ENCODE results near the gene NUP210L.
"Not testable (repeated sequence)": the region's sequence is repeated elsewhere in the genome, so short reads cannot be mapped to it uniquely, and the experiment has no call there.

Gene NUP210L

GRCh38 chr1:154170547-154171222, 15.8 kb upstream of the NUP210L start:
- DNase-seq (ENCODE audit: low read depth) = peak; percentile 25

DNA sequence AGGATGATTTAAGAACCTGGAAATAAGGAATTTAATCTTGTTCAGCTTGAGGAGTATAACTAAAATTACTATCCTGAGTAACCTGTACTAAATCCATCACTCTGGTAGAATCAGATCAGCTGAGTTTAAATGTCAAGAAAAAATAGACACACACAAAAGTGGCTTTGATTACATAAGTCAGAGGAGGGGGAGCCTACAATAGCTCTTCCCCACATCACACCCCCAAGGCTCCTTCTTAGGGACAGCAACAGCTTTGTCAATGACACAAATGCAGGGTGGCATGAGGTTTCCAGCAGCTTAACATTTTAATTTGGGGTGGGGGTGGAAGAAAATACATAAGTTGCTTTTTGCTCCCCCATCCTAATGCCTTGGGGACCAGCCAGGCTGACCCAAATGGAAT, 12.6 kb upstream of the NUP210L start:
- no peak for DNase-seq (ENCODE audit: low read depth)

GRCh38 chr1:154166207-154166606, 11.3 kb upstream of the NUP210L start:
- no peak for DNase-seq (ENCODE audit: low read depth)

GRCh38 chr1:154159554-154159953, 4.7 kb upstream of the NUP210L start:
- DNase-seq (ENCODE audit: low read depth) = no peak

DNA sequence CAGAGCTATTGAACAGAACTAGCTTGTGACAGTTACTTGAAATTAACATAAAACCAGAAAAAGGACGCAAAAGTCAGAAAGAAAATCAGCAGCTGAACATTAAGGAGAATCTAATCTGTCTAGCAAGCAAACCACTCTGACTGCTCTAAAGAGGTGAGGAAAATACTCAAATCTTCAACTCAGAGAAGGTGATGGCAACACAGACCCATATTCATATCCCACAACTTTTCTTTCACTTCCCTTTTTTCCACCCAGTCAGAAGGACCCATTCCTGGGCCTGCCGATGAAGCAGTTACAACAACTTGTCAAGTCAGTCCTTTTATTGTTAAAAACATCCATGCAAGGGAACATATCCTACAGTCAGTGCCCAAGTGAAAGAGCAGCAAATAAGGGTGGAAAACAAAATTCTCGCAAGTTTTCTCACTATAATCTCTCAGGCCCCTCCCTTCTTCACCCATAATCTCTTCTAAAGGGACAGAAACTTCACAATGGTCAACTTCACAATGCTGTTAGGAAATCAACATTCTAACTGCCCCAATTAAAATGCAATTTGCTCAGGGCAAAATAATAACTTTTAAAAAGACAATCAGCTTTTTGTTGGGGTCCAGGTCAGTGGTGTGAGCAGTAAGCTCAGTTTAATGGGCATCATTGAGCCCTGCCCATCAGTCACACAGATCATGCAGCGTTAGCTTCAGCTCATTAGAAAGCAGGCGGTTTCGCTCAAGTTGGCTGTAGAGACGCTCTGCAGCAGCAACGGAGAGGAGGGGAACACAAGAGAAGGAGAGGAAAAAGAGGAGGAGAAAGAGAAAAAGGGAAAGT, 3.6 kb upstream of the NUP210L start:
- no peak for DNase-seq (ENCODE audit: low read depth)

- DNase-seq (ENCODE audit: low read depth) = peak; percentile 48
These were observed 2.8 kb upstream of the NUP210L start for GRCh38 chr1:154157520-154158306.

- no peak for DNase-seq (ENCODE audit: low read depth)
These were observed 378 bp upstream of the NUP210L start for GRCh38 chr1:154155251-154155650.

DNA sequence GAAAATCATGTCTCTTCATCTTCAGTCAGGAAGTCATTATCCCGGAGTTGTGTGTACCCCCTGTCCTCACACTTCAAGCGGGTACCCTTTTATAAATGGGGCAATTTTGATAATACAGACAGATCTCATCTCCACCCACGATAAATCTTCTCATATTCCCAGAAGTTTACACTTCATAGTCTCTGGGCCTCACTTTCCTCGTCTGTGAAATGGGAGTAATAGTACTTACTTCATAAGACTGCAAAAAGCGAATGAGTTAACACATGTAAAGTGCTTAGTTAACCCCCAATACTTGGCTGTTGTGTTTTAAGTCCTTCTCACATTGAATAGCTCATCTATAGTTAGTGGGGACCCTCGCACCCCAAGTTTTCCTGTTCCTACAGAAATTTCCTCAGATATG, 820 bp downstream of the NUP210L start:
- no peak for DNase-seq (ENCODE audit: low read depth)

GRCh38 chr1:154151311-154151710, 3.6 kb downstream of the NUP210L start:
- no peak for DNase-seq (ENCODE audit: low read depth)

GRCh38 chr1:154148807-154149206, 6.1 kb downstream of the NUP210L start:
- no peak for DNase-seq (ENCODE audit: low read depth)

GRCh38 chr1:154147505-154147904, 7.4 kb downstream of the NUP210L start:
- DNase-seq (ENCODE audit: low read depth) = not testable (repeated sequence)

- DNase-seq (ENCODE audit: low read depth) = no peak
These were observed 8.9 kb downstream of the NUP210L start for GRCh38 chr1:154145986-154146385.

DNA sequence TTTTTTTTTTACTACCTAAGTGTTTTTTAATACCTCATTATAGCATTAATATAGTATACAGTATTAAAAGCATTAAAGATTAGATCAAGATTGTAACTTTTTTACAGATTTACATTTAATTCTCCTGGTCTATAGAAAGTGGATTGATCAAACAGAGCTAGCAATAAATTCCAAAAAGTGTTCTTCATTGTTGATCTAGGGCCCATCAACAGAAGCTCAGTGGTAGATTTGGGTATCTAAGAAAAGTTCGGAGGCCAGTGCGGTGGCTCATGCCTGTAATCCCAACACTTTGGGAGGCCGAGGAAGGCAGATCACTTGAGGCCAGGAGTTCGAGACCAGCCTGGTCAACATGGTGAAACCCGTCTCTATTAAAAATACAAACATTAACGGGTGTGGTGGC, 12.5 kb downstream of the NUP210L start:
- no peak for DNase-seq (ENCODE audit: low read depth)

GRCh38 chr1:154141240-154141639, 13.6 kb downstream of the NUP210L start:
- DNase-seq (ENCODE audit: low read depth) = no peak

DNA sequence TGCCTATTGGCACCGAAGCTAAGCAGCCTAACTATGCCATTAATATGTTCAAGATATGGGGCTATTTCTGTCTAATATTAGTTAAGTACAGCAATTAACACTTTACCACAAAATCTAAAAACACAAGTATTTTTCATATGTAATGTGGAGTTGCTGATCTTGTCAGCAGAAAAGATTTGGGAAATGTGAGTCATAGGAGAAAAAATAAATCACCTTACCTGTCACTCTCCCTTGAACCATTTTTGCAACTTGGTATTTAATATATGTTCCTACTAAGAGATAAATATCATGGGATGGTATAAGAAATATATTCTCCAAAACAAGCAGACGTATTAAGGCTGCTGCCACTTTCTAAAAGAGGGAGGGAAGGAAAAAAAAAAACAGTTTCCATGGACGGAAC, 17.0 kb downstream of the NUP210L start:
- DNase-seq (ENCODE audit: low read depth) = no peak

DNA sequence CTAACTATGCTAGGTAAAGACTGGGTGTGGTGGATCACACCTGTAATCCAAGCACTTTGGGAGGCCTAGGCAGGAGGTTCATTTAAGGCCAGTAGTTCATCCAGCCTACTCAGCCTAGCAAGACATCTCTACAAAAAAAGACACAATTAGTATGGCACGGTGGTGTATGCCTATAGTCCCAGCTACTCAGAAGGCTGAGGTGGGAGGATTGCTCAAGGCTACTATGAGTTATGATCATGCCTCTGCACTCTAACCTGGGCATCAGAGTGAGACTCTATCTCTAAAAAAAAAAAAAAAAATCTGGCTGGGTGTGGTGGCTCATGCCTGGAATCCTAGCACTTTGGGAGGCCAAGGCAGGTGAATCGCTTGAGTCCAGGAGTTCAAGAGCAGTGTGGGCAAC, 21.6 kb downstream of the NUP210L start:
- no peak for DNase-seq (ENCODE audit: low read depth)

- no peak for DNase-seq (ENCODE audit: low read depth)
These were observed 25.4 kb downstream of the NUP210L start for GRCh38 chr1:154129391-154129970.

DNA sequence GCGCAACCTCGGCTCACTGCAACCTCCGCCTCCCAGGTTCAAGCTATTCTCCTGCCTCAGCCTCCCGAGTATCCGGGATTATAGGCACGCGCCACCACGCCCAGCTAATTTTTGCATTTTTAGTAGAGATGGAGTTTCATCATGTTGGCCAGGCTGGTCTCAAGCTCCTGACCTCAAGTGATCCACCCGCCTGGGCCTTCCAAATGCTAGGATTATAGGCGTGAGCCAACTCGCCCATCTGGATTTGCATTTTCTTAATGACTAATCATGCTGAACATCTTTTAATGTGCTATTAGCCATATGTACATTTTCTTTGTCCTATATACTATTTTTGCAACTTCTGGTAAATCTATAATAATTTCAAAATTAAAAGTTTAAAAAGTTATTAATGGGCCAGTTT, 31.7 kb downstream of the NUP210L start:
- not testable (repeated sequence) for DNase-seq (ENCODE audit: low read depth)

DNA sequence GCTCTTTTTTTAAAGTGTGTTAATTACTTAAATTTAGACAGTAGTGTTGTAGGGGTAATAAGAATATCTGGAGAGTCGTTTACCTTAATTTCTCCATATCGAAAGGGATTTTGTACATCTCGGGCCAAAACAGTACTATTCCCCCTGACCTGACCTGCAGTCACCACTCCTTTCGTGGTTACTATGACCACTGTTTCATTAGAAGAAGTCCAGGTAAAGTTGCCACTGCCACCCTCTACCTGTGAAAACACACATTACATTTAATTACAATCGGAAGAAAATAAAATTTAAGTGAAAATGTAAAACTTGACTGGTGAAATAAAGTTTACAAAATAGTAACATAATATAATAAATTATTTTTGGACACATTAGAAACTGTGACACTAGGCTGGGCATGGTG, 37.2 kb downstream of the NUP210L start:
- DNase-seq (ENCODE audit: low read depth) = no peak

DNA sequence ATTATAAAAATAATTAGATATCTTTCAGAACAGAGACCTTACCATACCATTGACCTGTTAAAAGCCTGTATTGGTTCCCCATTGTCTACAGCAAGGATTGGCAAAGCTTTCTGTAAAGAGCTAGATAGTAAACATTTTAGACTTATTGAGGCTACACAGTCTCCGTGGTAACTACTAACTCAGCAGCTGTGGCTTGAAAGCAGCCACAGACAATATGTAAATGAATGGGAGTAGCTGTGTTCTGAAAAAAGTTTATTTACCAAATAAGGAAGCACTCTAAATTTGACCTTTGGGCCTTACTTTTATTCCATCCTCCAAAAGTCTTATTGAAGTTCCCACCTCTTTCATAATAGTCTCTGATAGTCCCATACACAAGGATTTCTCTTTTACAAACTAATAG, 39.7 kb downstream of the NUP210L start:
- DNase-seq (ENCODE audit: low read depth) = no peak

DNA sequence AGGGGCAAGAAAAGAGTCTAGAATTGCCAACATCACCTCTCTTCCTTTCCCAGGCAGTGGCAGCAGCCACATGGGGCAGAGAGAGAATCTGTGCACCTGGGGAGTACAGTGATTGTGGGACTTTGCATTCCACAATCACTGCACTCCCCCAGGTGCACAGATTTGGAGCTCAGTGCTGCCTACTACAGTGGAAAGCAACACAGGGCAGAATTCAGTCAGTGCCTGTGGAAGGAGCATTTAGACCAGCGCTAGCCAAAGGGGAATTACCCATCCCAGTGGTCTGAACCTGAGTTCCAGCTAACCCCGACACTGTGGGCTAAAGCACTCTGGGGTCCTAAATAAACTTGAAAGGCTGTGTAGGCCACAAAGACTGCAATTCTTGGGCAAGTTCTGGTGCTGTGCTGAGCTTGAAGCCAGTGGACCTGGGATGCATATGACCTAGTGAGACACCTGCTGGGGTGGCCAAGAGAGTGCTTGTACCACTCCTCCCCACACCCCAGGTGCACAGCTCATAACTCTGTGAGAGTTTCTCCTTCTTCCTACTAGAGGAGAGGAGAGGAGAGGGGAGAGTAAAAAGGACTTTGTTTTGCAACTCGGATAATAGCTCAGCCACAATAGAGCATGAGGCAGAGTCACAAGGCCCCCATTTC, 50.3 kb downstream of the NUP210L start:
- no peak for DNase-seq (ENCODE audit: low read depth)

DNA sequence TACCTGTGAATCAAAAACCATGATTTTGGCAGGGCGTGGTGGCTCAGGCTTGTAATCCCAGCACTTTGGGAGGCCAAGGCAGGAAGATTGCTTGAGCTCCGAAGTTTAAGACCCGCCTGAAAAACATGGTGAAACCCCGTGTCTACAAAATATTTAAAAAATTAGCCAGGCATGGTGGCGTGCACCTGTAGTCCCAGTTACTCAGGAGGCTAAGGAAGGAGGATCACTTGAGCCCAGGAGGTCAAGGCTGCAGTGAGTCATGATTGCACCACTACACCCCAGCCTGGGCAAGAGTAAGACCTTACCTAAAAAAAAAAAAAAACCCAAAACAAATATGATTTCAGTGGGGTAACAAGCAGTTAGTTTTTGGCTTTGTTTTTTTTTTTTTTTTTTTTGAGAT, 54.7 kb downstream of the NUP210L start:
- not testable (repeated sequence) for DNase-seq (ENCODE audit: low read depth)

All from activated T-helper 9 cell treated with anti-CD3 and anti-CD28 coated beads, Interleukin-2, amount 50 U/mL, for 16 hours (primary cell).